Kidney (tissue), 14 donors: ENCODE measurements around the gene HOXA10. TPM values are rescaled to one million over a fixed set of nuclear protein-coding genes. Genes with fewer than 3 reads are reported as not detected.

ENCODE experiments used
- DNase-seq, 5 donors: peaks; one replicate each; pipeline ENCODE4 v3.0.0-alpha.2; 2013 to 2020
- FAIRE-seq: peaks from 2 replicates; lab custom pipeline; 2012; peaks lifted over from hg19 to GRCh38; lab: Jason Lieb, UNC
- H3K27ac ChIP-seq, 2 donors: one replicate each; pipeline ENCODE4 v1.7.0; 2013; ENCODE audit warnings: low read depth in 2 of 2, low read length in 2 of 2, inconsistent platforms in 1 of 2
- H3K27me3 ChIP-seq: one replicate; pipeline ENCODE4 v1.7.1; 2013; ENCODE audit warnings: low read length, inconsistent platforms; ENCODE audit not compliant: control insufficient read depth, insufficient read depth
- H3K36me3 ChIP-seq, 3 donors: one replicate each; pipeline versions ENCODE4 v1.7.0 to v1.7.1; 2013; ENCODE audit warnings: low read length in 3 of 3, control low read depth in 1 of 3, inconsistent platforms in 1 of 3; ENCODE audit not compliant: insufficient read depth in 3 of 3, control insufficient read depth in 2 of 3
- H3K4me1 ChIP-seq, 3 donors: one replicate each; pipeline versions ENCODE4 v1.7.0 to v1.7.1; 2013; ENCODE audit warnings: low read length in 3 of 3, inconsistent platforms in 1 of 3, low read depth in 1 of 3; ENCODE audit not compliant: control insufficient read depth in 2 of 3, insufficient read depth in 2 of 3
- H3K4me3 ChIP-seq, 3 donors: one replicate each; pipeline versions ENCODE4 v1.7.0 to v1.8.1; 2013; ENCODE audit warnings: low read length in 3 of 3, control low read depth in 1 of 3, inconsistent platforms in 1 of 3
- H3K9ac ChIP-seq, 3 donors: one replicate each; pipeline versions ENCODE4 v1.7.0 to v1.7.1; 2013; ENCODE audit warnings: low read length in 3 of 3, control low read depth in 1 of 3, inconsistent platforms in 1 of 3
- H3K9me3 ChIP-seq, 3 donors: one replicate each; pipeline versions ENCODE4 v1.7.0 to v1.7.1; 2013; ENCODE audit warnings: low read length in 3 of 3, control low read depth in 1 of 3, inconsistent platforms in 1 of 3; ENCODE audit not compliant: control insufficient read depth in 2 of 3, insufficient read depth in 1 of 3
- intact Hi-C: fragments of 100-400 bp; cut with DNase I; formaldehyde crosslinking; loops from one replicate; pipeline ENCODE4 v1.11.1; 2022
- polyA plus RNA-seq: library from polyadenylated mRNA; stranded (reverse); fragments of 350-450 nt; fragmentation: Illumina TruSeq; extraction: RNeasy Lipid Tissue Mini Kit (QIAGEN cat#74804); gene quantifications from one replicate; pipeline ENCODE4 v1.2.3, GENCODE V29; 2014; ENCODE audit warnings: low read depth, low replicate concordance; ENCODE audit not compliant: insufficient read depth
- total RNA-seq: library from RNA; stranded (reverse); fragmentation: NEBNext Ultra II Directional; extraction: Animal tissue kit (Norgen Biotek cat#: 25700); gene quantifications from one replicate; pipeline ENCODE4 v1.2.1, GENCODE V29; 2021
- TF ChIP-seq, protein P1 (sequence below): IDR thresholded peaks from 3 replicates; pipeline ENCODE4 v1.5.1; 2012; ENCODE audit warnings: mild to moderate bottlenecking, moderate library complexity, borderline replicate concordance; ENCODE audit not compliant: insufficient read depth; ENCODE audit errors: extremely low read depth
- donor health status: control.
- donor health status: control.
- donor health status: control.
- donor health status: control.
- donor health status: control.
- donor health status: DM: yes; HTN: yes; CAD: no.
- donor health status: Normal renal cell carcinoma (clear cell type).

The HOXA10 gene
- total and polyA plus RNA-seq, 2 donors from 2014 or later: 16.3 to 17.9 TPM

DNA sequence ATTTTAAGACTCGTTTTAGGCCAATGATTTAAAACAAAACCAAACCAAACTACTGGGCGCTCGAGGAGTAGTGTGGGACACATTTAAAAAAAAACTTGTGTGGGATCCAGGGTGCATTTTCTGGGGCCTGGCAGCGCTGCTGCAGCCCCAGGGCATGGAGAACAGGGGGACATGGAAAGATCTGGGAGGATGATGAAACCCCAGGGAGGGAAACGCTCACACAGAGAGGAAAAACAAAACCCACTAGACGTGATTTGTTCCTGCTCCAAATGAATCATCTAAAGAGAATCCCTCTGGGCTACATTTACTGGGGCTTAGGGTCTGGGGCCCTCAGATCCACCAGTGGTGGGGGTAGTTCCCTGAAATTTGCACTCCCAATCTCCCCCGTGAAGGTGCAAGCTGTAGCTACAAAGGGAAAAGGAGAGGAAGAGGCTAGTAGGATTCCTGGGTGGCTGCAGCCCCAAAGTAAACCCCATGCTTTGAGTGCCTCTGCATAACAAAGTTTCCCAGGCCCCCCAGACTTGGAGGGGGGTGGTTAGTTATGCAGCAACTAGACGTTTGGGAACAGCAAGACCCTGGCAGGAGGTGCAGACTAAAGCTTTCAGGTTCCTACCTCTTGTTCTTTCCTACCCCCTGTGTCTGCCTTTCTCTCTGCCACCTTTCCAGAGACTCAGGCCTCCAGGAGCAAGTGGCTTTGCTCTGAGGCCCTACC, 40.3 kb upstream of the HOXA10 start:
- Histone ChIP-seq H3K9me3 (no peaks in the 10 kb centered on the region), H3K36me3 (no peaks in the 10 kb centered on the region), H3K4me3 (no peak overlapping the region), H3K9ac (no peak overlapping the region), H3K4me1 (peaks cover 0 to 6% (median 0%) of the 10 kb centered on the region in 3 donors), H3K27me3 (peaks cover 60% of the 10 kb centered on the region), H3K27ac (no peak overlapping the region)
- intact Hi-C loops: no loop called here
- TF ChIP-seq, protein P1, sequence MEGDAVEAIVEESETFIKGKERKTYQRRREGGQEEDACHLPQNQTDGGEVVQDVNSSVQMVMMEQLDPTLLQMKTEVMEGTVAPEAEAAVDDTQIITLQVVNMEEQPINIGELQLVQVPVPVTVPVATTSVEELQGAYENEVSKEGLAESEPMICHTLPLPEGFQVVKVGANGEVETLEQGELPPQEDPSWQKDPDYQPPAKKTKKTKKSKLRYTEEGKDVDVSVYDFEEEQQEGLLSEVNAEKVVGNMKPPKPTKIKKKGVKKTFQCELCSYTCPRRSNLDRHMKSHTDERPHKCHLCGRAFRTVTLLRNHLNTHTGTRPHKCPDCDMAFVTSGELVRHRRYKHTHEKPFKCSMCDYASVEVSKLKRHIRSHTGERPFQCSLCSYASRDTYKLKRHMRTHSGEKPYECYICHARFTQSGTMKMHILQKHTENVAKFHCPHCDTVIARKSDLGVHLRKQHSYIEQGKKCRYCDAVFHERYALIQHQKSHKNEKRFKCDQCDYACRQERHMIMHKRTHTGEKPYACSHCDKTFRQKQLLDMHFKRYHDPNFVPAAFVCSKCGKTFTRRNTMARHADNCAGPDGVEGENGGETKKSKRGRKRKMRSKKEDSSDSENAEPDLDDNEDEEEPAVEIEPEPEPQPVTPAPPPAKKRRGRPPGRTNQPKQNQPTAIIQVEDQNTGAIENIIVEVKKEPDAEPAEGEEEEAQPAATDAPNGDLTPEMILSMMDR: no peak
- no peak for DNase-seq
- FAIRE-seq: no peak

DNA sequence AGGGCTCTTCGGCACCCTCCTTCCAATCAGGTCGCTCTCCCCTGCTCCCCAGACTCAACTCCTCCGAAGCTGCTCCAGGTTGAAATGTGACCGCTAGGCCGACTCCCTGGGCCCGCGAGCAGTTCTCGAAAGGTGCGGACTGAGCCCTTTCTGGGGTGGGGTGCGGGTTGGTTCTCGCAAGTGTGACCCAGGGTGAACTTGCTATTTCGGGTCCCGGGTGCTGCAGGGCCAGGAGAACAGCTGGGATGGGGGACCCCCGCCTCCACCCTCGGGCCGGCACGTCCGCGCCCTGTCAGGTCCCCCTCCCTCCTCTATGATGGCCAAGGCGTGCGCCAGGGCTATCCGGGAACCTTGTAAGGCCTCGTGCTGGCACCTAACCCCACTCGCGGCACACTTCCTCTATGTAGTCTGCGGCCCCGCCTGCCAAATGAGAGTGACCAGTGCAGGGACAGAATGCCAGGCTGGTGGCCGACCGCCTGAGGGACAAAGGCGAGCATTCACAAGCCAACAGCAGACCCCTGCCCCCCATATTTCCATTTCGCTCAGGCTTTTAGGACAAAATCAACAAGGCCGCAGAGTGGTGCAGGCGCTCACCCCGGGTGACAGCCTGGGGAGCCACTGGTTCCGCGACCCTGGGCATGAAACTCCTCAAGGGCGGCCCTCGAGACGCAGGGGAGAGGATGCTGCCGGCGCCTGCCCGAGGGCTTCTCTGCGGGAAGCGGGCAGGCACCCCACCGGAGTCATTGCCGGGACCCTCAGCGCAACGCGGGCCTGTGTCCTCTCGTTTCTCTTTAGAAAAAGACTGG, 39.5 kb upstream of the HOXA10 start:
- H3K36me3 ChIP-seq: no peaks in the 10 kb centered on the region
- DNase-seq (peak in 3 of 5 donors; percentile 18 to 39 (median 30)), FAIRE-seq (no peak)
- no peak overlapping the region for H3K4me3 ChIP-seq
- no peak overlapping the region for H3K27ac ChIP-seq
- intact Hi-C loops: no loop called here
- TF ChIP-seq, protein P1: no peak
- no peak overlapping the region for H3K9ac ChIP-seq
- H3K9me3 ChIP-seq: no peaks in the 10 kb centered on the region
- H3K4me1 ChIP-seq: peaks cover 0 to 6% (median 0%) of the 10 kb centered on the region in 3 donors
- peaks cover 63% of the 10 kb centered on the region for H3K27me3 ChIP-seq

DNA sequence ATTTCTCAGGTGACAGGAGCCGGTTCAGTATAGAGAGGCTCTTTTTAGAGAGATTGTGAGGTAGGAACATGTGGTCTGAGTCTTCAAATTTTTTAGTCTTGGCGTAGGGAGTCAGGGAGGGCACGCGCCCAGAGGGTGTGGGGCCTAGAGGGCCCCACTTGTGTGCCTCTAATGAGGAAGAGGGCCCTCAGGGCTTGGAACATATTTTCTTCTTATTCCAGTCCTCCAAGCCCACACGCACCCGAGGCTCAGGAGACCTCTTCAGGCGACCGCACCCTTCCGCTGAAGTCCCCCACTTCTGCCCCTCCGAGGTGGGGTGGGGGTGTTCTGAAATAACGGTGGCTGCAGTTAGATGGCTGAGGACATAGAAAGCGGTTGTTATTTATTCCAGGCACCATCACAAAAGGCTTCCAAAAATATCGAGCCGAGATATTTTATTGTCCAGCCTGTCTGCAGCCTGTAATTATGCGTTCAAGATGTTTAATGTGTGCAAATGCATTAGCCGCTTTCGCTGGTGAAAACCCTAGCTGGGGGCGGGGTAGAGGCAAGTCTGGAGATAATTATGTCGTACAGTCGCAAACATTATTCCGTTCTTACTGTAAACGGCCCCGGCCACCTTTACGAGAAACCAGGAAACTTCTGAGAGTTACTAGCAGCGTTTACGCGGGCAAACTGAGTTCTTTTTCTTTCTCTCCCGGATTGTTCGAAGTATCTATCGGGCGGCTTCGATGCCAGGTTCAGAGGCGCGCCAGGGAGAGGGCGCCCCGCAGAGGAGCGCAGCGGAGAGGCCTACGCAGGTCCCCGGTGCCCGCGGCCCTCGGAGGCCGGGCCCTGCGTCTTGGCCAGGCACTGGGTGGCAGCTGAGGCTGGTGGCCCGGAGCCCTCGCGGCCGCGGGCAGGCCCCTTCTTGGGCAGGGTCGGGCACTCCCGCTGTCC, 38.6 kb upstream of the HOXA10 start:
- Histone ChIP-seq H3K4me1 (peaks cover 0 to 6% (median 0%) of the 10 kb centered on the region in 3 donors), H3K4me3 (no peak overlapping the region), H3K9me3 (no peaks in the 10 kb centered on the region), H3K27ac (no peak overlapping the region), H3K36me3 (no peaks in the 10 kb centered on the region), H3K27me3 (peaks cover 66% of the 10 kb centered on the region), H3K9ac (no peak overlapping the region)
- TF ChIP-seq, protein P1: no peak
- FAIRE-seq: no peak
- peak in 3 of 5 donors; percentile 31 to 44 (median 34) for DNase-seq
- intact Hi-C loops: no loop called here
